Activated CD4-positive, alpha-beta T cell treated with anti-CD3 and anti-CD28 coated beads for 4 hours (primary cell): Measurements from ENCODE around the gene UBL4A.

ENCODE experiments used
- DNase-seq, 2 donors: peaks; one replicate each; pipeline ENCODE4 v3.0.0-alpha.2; 2020

UBL4A gene

GRCh38 chrX:154459832-154460231 is 26.6 kb downstream of the UBL4A start:
- DNase-seq = no peak

- DNase-seq = no peak
Observed at GRCh38 chrX:154458954-154459778, 27.2 kb downstream of the UBL4A start.

GRCh38 chrX:154458116-154458953 is 28.1 kb downstream of the UBL4A start, which contains the start of gene PLXNA3:
Gene PLXNA3, plus strand, starts transcription at chrX:154458281. Its CDS starts 1,903 bp downstream, at chrX:154460184.
- peak; percentile 55 to 69 for DNase-seq

GRCh38 chrX:154457491-154458115 is 28.8 kb downstream of the UBL4A start:
- peak; percentile 32 to 56 for DNase-seq

- no peak for DNase-seq
Observed at GRCh38 chrX:154452823-154453222, 33.6 kb downstream of the UBL4A start.

GRCh38 chrX:154450312-154450711 is 36.1 kb downstream of the UBL4A start:
- DNase-seq = no peak

- DNase-seq = no peak
Observed at GRCh38 chrX:154449618-154450017, 36.8 kb downstream of the UBL4A start.

GRCh38 chrX:154448484-154448883 is 37.9 kb downstream of the UBL4A start:
- no peak for DNase-seq

GRCh38 chrX:154446430-154446829 is 40.0 kb downstream of the UBL4A start:
- no peak for DNase-seq

GRCh38 chrX:154445776-154446175 is 40.6 kb downstream of the UBL4A start:
- DNase-seq = no peak

GRCh38 chrX:154444755-154445246 is 41.6 kb downstream of the UBL4A start:
- DNase-seq = no peak

GRCh38 chrX:154443992-154444754 is 42.2 kb downstream of the UBL4A start, which contains the start of gene FAM50A:
Gene FAM50A, plus strand, starts transcription at chrX:154444141. Its CDS starts 95 bp downstream, at chrX:154444236.
- DNase-seq = peak; percentile 53 to 68

- DNase-seq = no peak
Observed at GRCh38 chrX:154443479-154443910, 42.9 kb downstream of the UBL4A start.

GRCh38 chrX:154441984-154442707 is 44.3 kb downstream of the UBL4A start:
- no peak for DNase-seq

GRCh38 chrX:154441564-154441963 is 44.9 kb downstream of the UBL4A start:
- DNase-seq = no peak

- no peak for DNase-seq
Observed at GRCh38 chrX:154440623-154441357, 45.6 kb downstream of the UBL4A start.

- DNase-seq = no peak
Observed at GRCh38 chrX:154439841-154440240, 46.6 kb downstream of the UBL4A start.

- DNase-seq = no peak
Observed at GRCh38 chrX:154437971-154438893, 48.2 kb downstream of the UBL4A start.

GRCh38 chrX:154436983-154437752 is 49.2 kb downstream of the UBL4A start, which contains the start of gene GDI1:
Gene GDI1, plus strand, starts transcription at chrX:154437154. Its CDS starts 101 bp downstream, at chrX:154437255.
- DNase-seq = peak; percentile 41 to 51
